ENCODE results near the gene RMND1.

DNA sequence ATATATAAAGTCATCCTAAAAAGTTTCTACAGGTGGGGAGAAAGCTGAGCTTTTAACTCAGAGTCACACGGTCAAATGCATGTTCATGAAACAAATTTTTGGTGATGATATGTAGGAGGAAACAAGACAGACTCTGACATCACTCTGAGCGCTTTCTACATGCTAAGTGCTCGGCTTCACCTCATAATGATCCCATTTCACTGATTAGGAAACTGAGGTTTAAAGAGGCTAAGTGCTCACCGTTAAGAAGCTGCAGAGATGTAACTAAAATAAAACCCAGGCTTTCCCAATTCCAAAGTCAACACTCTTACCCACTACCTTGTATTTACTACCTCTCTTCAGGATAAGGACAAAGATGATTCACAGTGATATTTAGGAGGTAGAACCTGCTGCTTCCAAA is 4.7 kb downstream of the RMND1 start:
- TF ChIP-seq EZH2 (IDR thresholded peaks at IDR 0.05; ENCODE audit: insufficient read depth, poor library complexity, severe bottlenecking) (no peak), EZH2phosphoT487 (IDR thresholded peaks at IDR 0.05; ENCODE audit: insufficient read depth, low read depth) (no peak)
